A549 treated with CORT108297 at 1 μM for 4 hours (cell line): ENCODE results near the gene SDS. TPM values are rescaled to one million over a fixed set of nuclear protein-coding genes. Genes with fewer than 3 reads are reported as not detected.

Experiments used
- total RNA-seq: library from RNA; stranded (reverse); fragments of 200-300 nt; extraction: Qiagen RNA extraction; gene quantifications from 5 replicates; pipeline ENCODE4 v1.2.3, GENCODE V29; 2022

Gene SDS, protein sequence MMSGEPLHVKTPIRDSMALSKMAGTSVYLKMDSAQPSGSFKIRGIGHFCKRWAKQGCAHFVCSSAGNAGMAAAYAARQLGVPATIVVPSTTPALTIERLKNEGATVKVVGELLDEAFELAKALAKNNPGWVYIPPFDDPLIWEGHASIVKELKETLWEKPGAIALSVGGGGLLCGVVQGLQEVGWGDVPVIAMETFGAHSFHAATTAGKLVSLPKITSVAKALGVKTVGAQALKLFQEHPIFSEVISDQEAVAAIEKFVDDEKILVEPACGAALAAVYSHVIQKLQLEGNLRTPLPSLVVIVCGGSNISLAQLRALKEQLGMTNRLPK
- 0.42 to 1.2 TPM (median 0.79 TPM) in 5 replicates for total RNA-seq

DNA sequence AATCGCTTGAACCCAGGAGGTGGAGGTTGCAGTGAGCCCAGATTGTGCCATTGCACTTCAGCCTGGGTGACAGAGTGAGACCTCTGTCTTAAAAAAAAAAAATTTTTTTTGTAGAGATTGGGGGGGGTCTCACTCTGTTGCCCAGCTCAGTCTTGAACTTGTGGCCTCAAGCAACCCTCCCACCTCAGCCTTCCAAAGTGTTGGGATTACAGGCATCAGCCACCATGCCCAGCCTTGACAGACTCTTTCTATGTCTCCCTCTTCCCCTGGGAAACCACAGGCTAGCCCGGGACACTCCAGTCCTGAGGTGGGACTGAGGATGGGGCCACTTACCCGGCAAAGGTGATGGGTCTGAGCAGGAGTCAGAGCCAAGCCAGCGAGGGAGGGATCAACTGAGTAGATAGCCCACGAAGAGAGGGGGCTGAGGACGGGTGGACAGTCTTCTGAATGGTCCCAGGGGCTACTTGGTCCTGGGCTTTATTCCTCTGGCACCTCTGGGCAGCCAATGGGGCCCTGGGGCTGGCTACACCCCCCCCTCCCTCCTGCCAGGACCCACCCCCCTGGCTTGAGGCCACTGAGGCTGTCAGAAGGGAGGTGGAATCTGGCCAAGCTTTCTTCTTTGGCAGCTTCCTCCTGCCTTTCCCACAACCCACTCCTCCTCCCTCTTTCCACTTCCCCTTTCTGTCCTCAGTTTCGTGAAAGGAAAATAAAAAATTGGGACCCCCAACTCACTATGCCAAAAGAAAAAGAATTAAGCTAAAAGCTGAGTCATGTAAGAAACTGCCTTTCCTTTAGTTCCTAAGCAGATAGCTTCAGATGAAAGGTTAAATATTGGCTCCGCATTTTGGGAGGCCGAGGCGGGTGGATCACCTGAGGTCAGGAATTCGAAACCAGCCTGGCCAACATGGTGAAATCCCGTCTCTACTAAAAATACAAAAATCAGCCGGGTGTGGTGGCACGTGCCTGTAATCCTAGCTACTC, at the start of gene SDS:
SDS (minus strand) TSS at position 453 of the 981 bp plus-strand sequence. CDS start 4,179 bp downstream, outside the sequence.

DNA sequence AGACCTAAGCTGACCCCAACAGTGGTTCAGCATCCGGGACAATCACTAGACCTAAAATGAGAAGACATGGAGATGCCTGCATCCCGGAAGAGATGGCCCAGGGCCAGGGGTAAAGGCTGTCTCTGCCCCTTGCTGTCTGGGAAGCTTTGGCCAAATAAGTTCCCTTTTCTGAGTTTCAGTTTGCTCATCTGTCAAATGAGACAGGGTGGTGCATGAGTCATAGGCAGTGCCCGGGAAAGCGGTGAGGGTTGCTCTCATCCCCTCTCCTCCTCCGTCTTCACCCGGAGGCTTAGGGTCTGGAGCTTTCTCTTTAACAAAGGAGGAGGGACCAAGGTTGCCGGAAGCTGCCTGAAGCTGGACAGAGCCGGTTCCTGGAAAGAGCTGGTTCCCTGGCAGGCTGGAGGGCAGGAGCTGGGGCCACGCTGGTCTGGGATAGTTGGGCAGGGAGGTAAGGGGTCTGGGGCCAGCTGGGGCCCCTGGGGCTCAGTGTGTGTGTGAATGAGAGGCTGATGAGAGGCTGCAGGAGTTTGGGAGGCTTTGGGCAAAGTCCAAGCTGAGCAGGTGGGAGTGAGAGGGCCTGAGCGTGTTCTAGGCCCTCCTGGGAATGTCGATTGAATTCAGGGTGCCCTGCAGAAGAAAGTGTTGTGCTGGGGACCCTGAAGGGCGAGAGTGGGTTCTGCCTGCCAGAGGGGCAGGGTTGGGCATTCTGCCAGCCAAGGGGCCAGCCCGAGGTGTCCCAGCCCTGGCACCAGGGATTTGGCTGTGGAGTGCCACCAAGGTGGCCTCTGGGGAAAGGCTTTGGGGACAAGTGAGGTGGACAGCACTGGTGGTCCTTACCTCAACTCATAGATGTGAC, 18.6 kb upstream of the SDS start, which contains the start of gene SDSL:
SDSL (plus strand) TSS at position 351 of the 856 bp plus-strand sequence. CDS start 5,603 bp downstream, outside the sequence.

DNA sequence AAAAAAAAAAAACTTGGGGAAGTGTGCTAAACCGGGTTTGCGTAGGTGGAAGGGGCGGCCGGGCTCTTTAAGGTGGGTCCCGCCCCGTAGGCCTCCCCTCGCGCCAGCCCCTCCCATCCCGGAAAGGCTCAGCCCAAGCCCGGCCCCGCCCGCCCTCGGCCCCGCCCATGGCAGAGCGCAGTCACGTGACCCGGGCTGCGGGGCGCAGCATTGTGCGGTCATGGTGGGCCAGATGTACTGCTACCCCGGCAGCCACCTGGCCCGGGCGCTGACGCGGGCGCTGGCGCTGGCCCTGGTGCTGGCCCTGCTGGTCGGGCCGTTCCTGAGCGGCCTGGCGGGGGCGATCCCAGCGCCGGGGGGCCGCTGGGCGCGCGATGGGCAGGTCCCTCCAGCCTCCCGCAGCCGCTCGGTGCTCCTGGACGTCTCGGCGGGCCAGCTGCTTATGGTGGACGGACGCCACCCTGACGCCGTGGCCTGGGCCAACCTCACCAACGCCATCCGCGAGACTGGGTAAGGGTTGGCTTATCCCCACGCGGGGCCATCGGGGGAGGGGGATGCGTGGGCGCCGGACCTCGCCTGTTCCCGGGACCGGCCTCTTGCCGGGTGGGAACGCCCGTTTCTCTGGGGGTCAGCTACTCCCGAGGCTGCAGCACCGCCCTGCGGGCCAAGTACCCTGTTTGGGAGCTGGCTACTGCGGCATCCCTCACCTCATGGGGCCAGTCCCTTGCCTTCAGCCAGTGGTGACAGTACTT, 45.1 kb downstream of the SDS start, which contains the start of gene PLBD2:
PLBD2 (plus strand) TSS at position 207 of the 752 bp plus-strand sequence; CDS start at position 221, 14 bp downstream.

Other genes with a start within 250 kb of the SDS start
- gene DDX54, start 218.4 kb downstream of the SDS start, total RNA-seq: 43.0 to 83.8 TPM (median 77.4 TPM) in 5 replicates
- 24.7 to 39.4 TPM (median 37.3 TPM) in 5 replicates for gene RITA1, start 218.2 kb downstream of the SDS start, total RNA-seq
- 16.6 to 21.2 TPM (median 20.5 TPM) in 5 replicates for gene TPCN1, start 182.4 kb downstream of the SDS start, total RNA-seq
- 6.9 to 10.7 TPM (median 9.4 TPM) in 5 replicates for gene SLC8B1, start 68.8 kb downstream of the SDS start, total RNA-seq
- 25.9 to 36.9 TPM (median 32.3 TPM) in 5 replicates for gene PLBD2, start 45.3 kb downstream of the SDS start, total RNA-seq
- gene SDSL, start 18.5 kb upstream of the SDS start, total RNA-seq: 20.7 to 29.9 TPM (median 28.4 TPM) in 5 replicates
- gene LHX5, start 68.0 kb upstream of the SDS start, total RNA-seq: 0.02 TPM in 1 of 5 replicates, not detected in the others